NCI-H510A treated with DMSO at 0.1 percent for 48 hours (cell line): ENCODE results near the gene NDNF.
A peak's percentile ranks its signal among the peaks of the same experiment; 100 is the strongest.

ENCODE experiments used
- DNase-seq: peaks from one replicate; lab custom pipeline; 2025; lab: John Stamatoyannopoulos, UW

The NDNF gene

DNA sequence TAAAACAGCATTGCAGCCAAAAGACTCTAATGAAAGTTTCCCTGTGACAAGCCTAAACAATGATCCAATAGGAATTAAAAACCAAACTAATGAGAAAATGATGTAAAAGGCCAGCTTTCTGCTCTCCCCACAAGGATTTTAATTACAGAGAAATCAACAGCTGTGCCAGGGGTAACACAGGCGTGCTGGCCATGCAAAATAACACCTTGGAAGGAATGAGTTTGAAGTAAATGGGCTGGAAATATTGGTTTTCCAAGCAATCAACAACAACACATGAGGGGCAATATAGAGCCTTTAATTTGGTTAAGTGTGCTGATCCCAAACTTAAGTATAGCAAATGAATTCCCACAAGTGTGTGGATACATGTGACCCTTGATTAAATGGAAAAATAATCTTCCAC is 56.9 kb downstream of the NDNF start:
- no peak for DNase-seq

GRCh38 chr4:121014544-121014943 is 57.8 kb downstream of the NDNF start:
- no peak for DNase-seq

DNA sequence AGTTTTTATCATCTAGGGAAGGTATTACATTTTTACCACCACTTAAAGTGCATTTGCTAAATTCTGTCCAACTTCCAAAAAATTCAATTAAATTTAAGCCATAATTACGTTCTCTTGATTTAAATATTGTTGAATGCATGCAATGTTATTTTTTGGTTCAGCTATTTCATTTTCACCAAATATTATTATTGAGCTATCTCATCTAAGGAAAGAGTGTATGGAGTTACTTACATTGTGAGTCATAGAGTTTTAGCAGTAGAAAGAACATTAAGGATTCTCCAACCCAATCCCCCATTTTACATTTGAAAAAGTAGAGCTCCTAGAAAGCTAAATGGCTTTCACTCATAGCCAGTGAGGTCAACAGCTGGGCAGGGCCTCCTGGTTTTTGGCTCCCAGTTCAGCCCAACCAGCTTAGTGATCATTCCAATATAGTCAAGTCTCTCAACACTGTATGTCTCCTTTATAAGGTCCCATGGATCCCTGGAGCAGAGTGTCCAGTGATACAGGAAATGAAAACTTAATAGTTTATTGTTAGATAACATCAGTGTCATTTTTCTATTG is 60.5 kb downstream of the NDNF start:
- no peak for DNase-seq

DNA sequence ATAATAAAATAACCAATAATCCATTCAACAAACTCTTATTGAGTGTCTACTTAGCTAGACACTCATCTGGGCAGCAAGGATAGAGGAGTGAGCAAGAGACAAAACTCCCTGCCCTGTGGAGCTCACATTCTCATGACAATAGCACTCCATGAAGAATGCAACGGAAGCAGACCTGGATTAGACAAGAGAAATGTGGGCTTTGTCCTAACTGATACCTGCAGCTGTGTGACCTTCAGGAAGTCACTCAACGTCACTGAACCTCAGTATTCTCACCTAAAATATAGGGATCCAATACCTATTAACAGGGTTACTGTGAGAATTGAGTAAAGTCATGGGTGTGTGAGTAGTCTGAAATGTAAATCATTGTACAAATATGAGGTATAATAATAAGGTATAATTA is 61.2 kb downstream of the NDNF start:
- DNase-seq = no peak

DNA sequence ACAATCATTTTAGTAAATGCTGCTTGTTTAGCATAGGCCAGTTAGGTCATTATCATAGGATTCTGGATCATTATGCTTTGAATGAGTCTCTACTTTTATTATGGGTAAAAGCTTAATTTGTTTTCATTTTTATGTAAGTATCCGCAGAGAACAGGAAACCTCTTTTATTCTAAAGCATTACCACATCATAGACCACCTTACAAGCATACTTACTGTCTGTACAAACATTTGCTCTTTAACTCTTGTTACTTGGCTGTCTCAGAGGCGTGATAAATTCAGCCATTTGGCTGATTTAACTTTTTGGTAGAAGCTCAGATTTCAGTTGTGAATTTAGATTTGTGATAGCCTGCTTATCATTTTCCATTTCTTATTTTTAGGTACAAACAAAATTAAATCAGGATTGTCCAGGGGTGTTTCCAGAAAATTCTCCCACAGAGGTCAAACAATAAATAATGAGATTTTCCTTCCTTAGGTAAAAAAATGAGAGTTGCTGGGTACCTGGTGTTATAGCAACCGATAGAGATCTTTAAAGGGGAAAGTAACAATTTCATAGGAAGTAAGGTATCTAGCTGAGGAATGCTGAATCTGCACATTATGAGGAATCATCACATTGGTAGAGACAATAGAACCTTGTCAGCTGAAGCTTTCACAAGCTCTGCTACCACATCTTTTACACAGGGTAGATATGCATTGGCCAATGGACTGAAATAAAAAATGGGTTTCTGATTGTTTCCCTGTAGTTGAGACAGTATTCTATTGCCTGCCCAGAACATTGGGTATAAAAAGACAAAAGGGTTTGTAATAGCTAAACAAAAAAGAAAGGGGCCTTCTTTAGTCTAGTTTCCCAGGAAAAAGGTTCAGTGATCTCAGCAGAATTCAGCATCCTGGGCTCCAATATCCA is 62.5 kb downstream of the NDNF start:
- DNase-seq = no peak

- DNase-seq = no peak
Measured at GRCh38 chr4:121007660-121008059, 64.7 kb downstream of the NDNF start.

- DNase-seq = no peak
Measured at GRCh38 chr4:121003863-121004262, 68.5 kb downstream of the NDNF start.

- DNase-seq = no peak
Measured at GRCh38 chr4:120995266-120996010, 76.9 kb downstream of the NDNF start.

DNA sequence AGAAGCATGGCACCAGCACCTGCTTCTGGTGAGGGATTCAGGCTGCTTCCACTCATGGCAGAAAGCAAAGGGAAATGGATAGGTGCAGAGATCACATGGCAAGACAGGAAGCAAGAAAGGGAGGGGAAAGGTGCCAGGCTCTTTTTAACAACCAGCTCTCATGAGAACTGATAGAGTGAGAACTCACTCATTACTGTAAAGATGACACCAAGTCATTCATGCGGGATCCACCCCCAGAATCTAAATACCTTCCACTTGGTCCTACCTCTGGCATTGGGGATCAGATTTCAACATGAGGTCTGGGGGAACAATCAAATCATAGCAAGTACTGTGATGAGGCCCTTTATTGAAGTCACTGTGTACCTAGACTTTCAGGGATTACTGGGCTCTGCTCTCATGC is 77.8 kb downstream of the NDNF start:
- peak; percentile 27 for DNase-seq

DNA sequence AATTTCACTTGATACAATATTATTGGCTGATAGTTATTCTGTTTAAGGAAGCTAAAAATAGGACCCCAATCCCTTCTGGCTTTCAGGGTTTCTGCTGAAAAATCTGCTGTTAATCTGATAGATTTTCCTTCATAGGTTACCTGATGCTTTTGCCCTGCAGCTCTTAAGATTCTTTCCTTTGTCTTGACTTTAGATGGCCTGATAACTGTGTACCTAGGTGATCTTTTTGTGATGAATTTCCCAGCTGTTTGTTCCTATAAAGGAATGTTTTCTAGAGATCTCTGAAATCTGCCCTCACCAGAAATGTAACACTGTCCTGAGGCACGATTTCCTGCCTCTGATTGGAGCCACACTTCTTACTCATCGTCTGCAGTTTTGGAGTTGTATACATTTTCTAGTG is 80.5 kb downstream of the NDNF start:
- no peak for DNase-seq

- DNase-seq = no peak
Measured at GRCh38 chr4:120990246-120990645, 82.1 kb downstream of the NDNF start.
